Testis (tissue), 2 donors: ENCODE results near the gene GATAD1.

Experiments
- CTCF ChIP-seq, 3 experiments: fragments of 450-650 bp in 2 of 3; fragments of 200-600 bp in 1 of 3; sonication (generic) in 1 of 3; IDR thresholded peaks; one replicate each; pipeline ENCODE4 v1.5.1; 2016 to 2019; ENCODE audit warnings: antibody characterized with exemption in 3 of 3, mild to moderate bottlenecking in 2 of 3, moderate library complexity in 1 of 3
- POLR2A ChIP-seq: fragments of 450-650 bp; IDR thresholded peaks from one replicate; pipeline ENCODE4 v1.6.1; 2017; ENCODE audit warnings: antibody characterized with exemption, mild to moderate bottlenecking, moderate library complexity

GRCh38 chr7:92446869-92447344, 375 bp upstream of the GATAD1 start:
- TF ChIP-seq CTCF (IDR thresholded peaks at IDR 0.05) (peak in 1 of 3 experiments; percentile 96), POLR2A (no peak)
